ENCODE results near the gene KRT33A.

KRT33A gene

DNA sequence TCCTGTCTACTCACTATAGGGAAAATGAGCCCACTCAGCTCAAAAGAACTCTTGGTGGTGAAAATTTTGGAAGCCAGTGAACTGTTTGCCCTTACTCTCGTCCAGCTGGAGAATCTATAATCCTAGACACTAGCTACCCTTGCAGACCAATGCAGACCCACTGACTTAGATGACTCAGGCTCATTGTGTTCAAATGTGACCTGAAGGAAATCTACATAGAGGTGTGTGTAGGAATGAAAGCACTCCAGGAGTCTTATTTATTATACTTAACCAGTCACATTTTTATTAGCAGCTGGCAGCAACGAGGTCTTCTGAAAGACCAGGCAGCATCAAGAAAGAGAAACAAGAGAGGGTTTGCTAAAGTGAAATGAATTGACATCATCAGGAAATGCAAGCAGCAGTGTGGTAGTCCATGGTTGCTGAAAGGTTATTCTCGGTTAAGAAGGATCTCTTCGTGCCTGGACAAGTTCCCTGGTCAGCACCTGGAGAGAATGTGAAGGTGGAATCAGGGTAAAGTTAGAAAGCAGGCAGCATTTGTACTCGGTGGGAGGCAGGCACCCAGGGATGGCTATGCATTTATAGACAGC, 49.3 kb downstream of the KRT33A start:
- no peak for DNase-seq

DNA sequence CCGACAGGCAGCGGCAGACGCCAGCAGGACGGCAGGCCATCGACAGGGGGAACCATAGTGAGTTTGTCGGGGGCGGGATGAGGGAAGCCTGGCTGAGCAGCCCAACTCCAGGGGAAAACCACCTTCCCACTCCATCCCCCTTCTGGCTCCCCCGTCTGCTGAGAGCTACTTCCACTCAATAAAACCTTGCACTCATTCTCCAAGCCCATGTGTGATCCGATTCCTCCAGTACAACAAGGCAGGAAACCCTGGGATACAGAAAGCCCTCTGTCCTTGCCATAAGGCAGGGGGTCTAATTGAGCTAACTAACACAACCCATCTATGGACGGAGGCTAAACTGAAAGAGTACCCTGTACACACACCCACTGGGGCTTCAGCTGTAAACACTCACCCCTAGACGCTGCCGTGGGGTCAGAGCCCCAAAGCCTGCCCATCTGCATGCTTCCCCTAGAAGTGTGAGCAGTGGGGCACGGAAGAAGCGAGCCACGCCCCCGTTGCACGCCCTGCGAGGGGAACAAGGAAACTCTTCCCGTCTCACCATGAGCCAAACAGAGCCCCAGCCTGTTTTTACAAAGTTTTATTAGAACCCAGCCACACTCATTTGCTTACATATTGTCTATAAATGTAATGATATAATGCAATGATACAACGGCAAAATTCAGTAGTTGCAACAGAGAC, 52.0 kb downstream of the KRT33A start:
- DNase-seq = no peak

DNA sequence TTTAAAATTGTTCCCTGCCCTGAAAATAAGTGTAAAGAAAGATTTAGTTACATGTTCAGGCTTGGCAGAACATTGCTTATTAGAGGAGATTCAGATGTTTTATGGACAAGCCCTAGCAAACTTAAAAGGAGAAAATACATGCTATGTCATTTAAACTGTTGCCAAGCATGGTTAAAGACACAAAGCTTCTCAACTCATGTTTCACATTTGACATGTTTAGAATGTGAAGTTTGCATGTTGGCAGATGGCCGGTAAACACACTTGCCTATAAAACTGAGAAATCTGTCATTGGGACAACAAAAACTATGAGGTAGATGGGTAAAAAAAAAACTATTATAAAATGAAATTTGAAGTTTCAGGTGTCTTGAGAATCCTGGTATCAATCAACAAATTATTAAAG, 53.8 kb downstream of the KRT33A start:
- DNase-seq = no peak

All from HCEC 1CT (cell line).